Measurements from ENCODE around the gene PIP4K2A. TPM values are rescaled to one million over a fixed set of nuclear protein-coding genes. Genes with fewer than 3 reads are reported as not detected.
"Not testable (repeated sequence)": the region's sequence is repeated elsewhere in the genome, so short reads cannot be mapped to it uniquely, and the experiment has no call there.

Gene PIP4K2A
- total and polyA plus RNA-seq, 7 donors = 2.3 to 9.7 (median 6.4) TPM

DNA sequence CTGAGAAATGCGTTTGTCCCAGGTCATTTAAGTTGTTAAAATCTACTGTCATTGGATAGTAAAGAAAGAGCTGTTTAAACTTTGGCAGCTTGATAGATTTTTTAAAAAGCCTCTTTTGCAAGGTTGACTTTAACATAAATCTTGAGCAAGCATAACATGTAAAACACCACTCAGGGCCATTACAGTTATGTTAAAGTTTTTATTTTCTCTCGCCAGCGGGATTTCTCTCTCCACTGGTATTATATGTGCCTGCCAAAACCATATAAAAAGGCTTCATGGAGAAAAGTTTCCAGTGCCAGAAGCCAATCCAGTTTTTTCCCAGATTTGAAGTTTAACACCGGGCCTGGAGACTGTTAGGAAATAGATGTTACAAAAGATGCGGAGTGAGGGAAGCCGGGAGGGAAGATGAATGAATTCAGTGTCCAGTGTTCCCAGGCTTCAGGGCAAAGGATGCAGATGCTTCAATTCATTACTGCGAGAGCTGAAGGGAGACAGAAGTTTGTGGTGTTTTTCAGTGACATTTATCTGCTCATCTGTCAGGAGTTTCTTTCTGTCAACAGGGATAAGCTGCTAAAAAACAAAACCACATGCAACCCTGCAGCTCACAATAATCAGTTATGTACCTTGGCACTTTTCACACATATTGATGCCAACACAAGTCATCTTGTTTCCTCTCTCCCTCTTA, 213.6 kb downstream of the PIP4K2A start:
- H3K27me3 ChIP-seq (ENCODE audit: insufficient read depth in 3 of 3, low read length in 2 of 3) = no peaks in the 10 kb centered on the region
- no peak overlapping the region for H3K4me3 ChIP-seq
- WGBS, 3 donors = 32 to 50% (median 42%) methylated on average over 7 of the region's 7 CpGs
- TF ChIP-seq, protein P1, sequence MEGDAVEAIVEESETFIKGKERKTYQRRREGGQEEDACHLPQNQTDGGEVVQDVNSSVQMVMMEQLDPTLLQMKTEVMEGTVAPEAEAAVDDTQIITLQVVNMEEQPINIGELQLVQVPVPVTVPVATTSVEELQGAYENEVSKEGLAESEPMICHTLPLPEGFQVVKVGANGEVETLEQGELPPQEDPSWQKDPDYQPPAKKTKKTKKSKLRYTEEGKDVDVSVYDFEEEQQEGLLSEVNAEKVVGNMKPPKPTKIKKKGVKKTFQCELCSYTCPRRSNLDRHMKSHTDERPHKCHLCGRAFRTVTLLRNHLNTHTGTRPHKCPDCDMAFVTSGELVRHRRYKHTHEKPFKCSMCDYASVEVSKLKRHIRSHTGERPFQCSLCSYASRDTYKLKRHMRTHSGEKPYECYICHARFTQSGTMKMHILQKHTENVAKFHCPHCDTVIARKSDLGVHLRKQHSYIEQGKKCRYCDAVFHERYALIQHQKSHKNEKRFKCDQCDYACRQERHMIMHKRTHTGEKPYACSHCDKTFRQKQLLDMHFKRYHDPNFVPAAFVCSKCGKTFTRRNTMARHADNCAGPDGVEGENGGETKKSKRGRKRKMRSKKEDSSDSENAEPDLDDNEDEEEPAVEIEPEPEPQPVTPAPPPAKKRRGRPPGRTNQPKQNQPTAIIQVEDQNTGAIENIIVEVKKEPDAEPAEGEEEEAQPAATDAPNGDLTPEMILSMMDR (IDR thresholded peaks at IDR 0.05) = no peak
- H3K27ac ChIP-seq = no peak overlapping the region
- ATAC-seq = no peak
- H3K36me3 ChIP-seq (ENCODE audit: insufficient read depth in 1 of 2, low read depth in 1 of 2) = no peaks in the 10 kb centered on the region
- DNase-seq = no peak
- intact Hi-C loops (cut with DNase I) = no loop called here
- no peaks in the 10 kb centered on the region for H3K9me3 ChIP-seq
- no peaks in the 10 kb centered on the region for H3K4me1 ChIP-seq

DNA sequence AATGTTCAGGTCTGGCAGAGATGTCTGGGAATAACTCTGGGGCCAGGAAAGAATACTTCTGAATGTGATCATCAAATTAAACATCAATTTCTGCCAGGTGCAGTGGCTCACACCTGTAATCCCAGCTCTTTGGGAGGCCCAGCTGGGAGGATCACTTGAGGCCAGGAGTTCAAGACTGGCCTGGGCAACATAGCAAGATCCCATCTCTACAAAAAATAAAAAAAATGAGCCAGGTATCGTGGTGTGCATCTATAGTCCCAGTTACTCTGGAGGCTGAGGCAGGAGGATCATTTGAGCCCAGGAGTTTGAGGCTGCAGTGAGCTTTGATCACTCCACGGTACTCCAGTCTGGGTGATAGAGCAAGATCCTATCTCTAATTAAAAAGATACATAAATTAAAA, 214.4 kb downstream of the PIP4K2A start:
- intact Hi-C loops (cut with DNase I); DNase-seq; H3K27me3 ChIP-seq (ENCODE audit: insufficient read depth in 3 of 3, low read length in 2 of 3); ATAC-seq; H3K9me3 ChIP-seq; H3K4me1 ChIP-seq; H3K4me3 ChIP-seq; H3K36me3 ChIP-seq (ENCODE audit: insufficient read depth in 1 of 2, low read depth in 1 of 2); H3K27ac ChIP-seq: not testable (repeated sequence)
- WGBS, 3 donors = 94 to 98% (median 94%) methylated on average over 2 of the region's 2 CpGs

DNA sequence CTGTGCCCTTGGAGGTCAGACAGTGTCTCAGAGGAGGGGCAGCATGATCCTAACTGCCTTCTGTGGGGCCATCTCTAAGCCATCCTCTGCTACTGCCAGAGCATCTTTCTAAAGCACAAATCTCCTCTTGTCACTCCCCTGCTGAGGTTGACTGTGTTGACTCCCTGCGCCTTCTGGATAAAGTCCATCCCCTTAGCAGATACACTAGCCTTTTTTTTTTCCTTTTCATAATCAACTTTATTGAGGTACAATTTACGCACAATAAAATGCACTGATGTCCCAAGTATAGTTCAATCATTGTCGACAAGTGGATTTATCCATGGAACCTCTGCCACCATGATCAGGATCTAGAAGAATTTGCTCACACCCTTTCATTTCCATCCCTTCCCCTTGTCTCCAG, 219.0 kb downstream of the PIP4K2A start:
- 93 to 96% (median 93%) methylated on average over 3 of the region's 3 CpGs for WGBS, 3 donors
- intact Hi-C loops (cut with DNase I) = no loop called here
- H3K27me3 ChIP-seq (ENCODE audit: insufficient read depth in 3 of 3, low read length in 2 of 3) = no peaks in the 10 kb centered on the region
- ATAC-seq (no peak), DNase-seq (no peak)
- H3K4me3 ChIP-seq = no peak overlapping the region
- H3K36me3 ChIP-seq (ENCODE audit: insufficient read depth in 1 of 2, low read depth in 1 of 2) = no peaks in the 10 kb centered on the region
- TF ChIP-seq, protein P1 (IDR thresholded peaks at IDR 0.05) = no peak
- no peak overlapping the region for H3K27ac ChIP-seq
- no peaks in the 10 kb centered on the region for H3K4me1 ChIP-seq
- H3K9me3 ChIP-seq = no peaks in the 10 kb centered on the region

DNA sequence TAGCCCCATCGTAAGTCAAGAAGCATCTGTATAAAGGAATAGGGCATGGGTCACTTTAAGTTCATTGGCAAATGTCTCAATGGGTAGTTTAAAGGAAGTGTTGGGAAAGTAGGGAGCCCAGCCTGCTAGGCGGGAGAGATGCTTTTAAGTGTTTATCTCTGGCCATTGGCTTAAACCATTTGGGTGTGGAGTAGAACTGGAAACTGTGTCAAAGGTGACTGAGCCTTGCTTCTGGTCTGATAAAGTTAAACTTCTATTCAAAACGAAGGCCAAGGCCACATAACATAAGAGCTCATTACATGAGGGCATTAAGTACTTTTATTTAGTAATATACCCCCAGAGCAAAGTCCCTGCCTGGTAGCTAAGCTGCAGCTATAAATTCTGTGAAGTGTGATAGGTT, 220.4 kb downstream of the PIP4K2A start:
- H3K36me3 ChIP-seq (ENCODE audit: insufficient read depth in 1 of 2, low read depth in 1 of 2) = no peaks in the 10 kb centered on the region
- H3K27ac ChIP-seq = no peak overlapping the region
- H3K4me1 ChIP-seq = no peaks in the 10 kb centered on the region
- no peak for DNase-seq
- no peaks in the 10 kb centered on the region for H3K27me3 ChIP-seq (ENCODE audit: insufficient read depth in 3 of 3, low read length in 2 of 3)
- TF ChIP-seq, protein P1 (IDR thresholded peaks at IDR 0.05) = no peak
- intact Hi-C loops (cut with DNase I) = no loop called here
- no peak overlapping the region for H3K4me3 ChIP-seq
- H3K9me3 ChIP-seq = no peaks in the 10 kb centered on the region
- WGBS, 3 donors = 69 to 73% (median 70%) methylated on average over 3 of the region's 3 CpGs
- ATAC-seq = no peak

DNA sequence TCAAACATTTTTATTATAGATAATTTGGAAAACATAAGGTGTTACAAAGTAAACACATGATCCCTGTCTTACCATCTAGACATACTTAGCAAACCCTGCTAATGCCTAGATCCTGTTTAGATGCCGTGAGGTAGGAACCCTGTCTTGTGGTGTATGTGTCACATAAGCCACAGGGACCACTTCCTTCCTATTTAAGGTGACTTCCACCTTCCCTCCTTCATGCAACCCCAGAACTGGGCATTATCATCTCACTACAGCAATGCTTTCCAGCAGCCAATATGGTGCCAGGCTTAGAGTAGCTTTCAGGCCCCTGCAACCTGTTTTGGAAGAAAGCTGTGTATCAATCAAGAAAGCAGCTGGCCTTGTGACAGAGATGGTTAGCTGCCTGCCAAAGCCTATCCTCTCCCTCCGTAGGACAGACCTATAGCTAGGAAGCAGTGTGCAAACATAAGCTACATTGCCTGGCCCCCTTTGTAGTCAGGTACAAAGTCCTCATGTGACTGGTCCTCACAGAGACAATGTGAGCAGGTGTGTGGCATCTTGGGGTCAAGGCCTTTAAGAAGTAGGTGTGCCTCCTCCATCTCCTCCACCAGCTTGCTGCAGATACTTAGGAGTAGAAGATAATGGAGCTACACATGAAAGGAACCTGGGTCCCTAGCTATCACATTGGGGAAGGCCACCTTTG, 222.3 kb downstream of the PIP4K2A start:
- intact Hi-C loops (cut with DNase I) = no loop called here
- 73 to 79% (median 75%) methylated on average over 2 of the region's 2 CpGs for WGBS, 3 donors
- TF ChIP-seq, protein P1 (IDR thresholded peaks at IDR 0.05) = no peak

More for the DNA sequence above, 222.3 kb downstream of the PIP4K2A start:
- Histone ChIP-seq H3K4me3 (no peak overlapping the region), H3K27me3 (ENCODE audit: insufficient read depth in 3 of 3, low read length in 2 of 3) (no peaks in the 10 kb centered on the region), H3K4me1 (no peaks in the 10 kb centered on the region), H3K36me3 (ENCODE audit: insufficient read depth in 1 of 2, low read depth in 1 of 2) (no peaks in the 10 kb centered on the region), H3K9me3 (no peaks in the 10 kb centered on the region), H3K27ac (no peak overlapping the region)
- ATAC-seq = no peak
- DNase-seq = no peak

Measured in psoas muscle (tissue), 8 donors.